SK-N-SH treated with all-trans-retinoic acid at 6 μM for 48 hours (cell line): ENCODE data around the gene MRPL12.

ENCODE experiments used
- ESRRG ChIP-seq: fragments of 250-450 bp; sonication (Bioruptor Pico); IDR thresholded peaks from 2 replicates; pipeline ENCODE4 v1.6.1; 2021; ENCODE audit warnings: mild to moderate bottlenecking
- ISL1 ChIP-seq: fragments of 250-450 bp; sonication (Bioruptor Pico); IDR thresholded peaks from 2 replicates; pipeline ENCODE4 v2.1.2; 2022; ENCODE audit warnings: mild to moderate bottlenecking, moderate library complexity
- POU6F1 ChIP-seq: fragments of 250-450 bp; sonication (Bioruptor Pico); IDR thresholded peaks from 2 replicates; pipeline ENCODE4 v1.8.0; 2021; ENCODE audit warnings: low read depth, mild to moderate bottlenecking, moderate library complexity, borderline replicate concordance
- PPARA ChIP-seq: fragments of 250-450 bp; sonication (Bioruptor Pico); IDR thresholded peaks from 2 replicates; pipeline ENCODE4 v1.5.0; 2020; ENCODE audit warnings: mild to moderate bottlenecking, borderline replicate concordance
- ZFP3 ChIP-seq: fragments of 250-450 bp; sonication (Bioruptor Pico); IDR thresholded peaks from 2 replicates; pipeline ENCODE4 v1.5.0; 2020; ENCODE audit warnings: mild to moderate bottlenecking, moderate library complexity
- ZNF565 ChIP-seq: fragments of 450-650 bp; formaldehyde crosslinking; conservative IDR thresholded peaks from 2 replicates; pipeline ENCODE4 v1.5.0; 2020; ENCODE audit warnings: low read depth, mild to moderate bottlenecking, moderate library complexity
- ZNF8 ChIP-seq: fragments of 450-650 bp; formaldehyde crosslinking; IDR thresholded peaks from 2 replicates; pipeline ENCODE4 v1.5.0; 2020; ENCODE audit warnings: mild to moderate bottlenecking, moderate library complexity

GRCh38 chr17:81713556-81714411 is 10.6 kb downstream of the MRPL12 start:
- TF ChIP-seq ZFP3 (CRISPR knock-in tag) (no peak), ESRRG (CRISPR knock-in tag) (no peak), ZNF8 (CRISPR knock-in tag) (no peak), POU6F1 (no peak), ISL1 (CRISPR knock-in tag) (no peak), PPARA (CRISPR knock-in tag) (no peak), ZNF565 (CRISPR knock-in tag) (no peak)
